WTC11 (cell line): Measurements from ENCODE around the gene ICA1.

Source experiments
- ATF2 ChIP-seq: sonication (generic); formaldehyde crosslinking; IDR thresholded peaks from 2 replicates; pipeline ENCODE4 v1.8.1; 2022; ENCODE audit warnings: low read depth, missing genetic modification reagents, borderline replicate concordance
- ATF6 ChIP-seq: sonication (generic); formaldehyde crosslinking; IDR thresholded peaks from 2 replicates; pipeline ENCODE4 v1.8.1; 2023; ENCODE audit warnings: mild to moderate bottlenecking, missing genetic modification reagents
- CBFB ChIP-seq: sonication (generic); formaldehyde crosslinking; IDR thresholded peaks from 2 replicates; pipeline ENCODE4 v1.8.1; 2022; ENCODE audit warnings: mild to moderate bottlenecking, low read depth, missing genetic modification reagents
- CTCF ChIP-seq: fragments of 200-600 bp; IDR thresholded peaks from 2 replicates; pipeline ENCODE4 v1.8.0; 2022; ENCODE audit warnings: antibody characterized with exemption
- ELF4 ChIP-seq: sonication (generic); formaldehyde crosslinking; IDR thresholded peaks from 2 replicates; pipeline ENCODE4 v1.8.1; 2022; ENCODE audit warnings: low read depth, mild to moderate bottlenecking, moderate library complexity, missing genetic modification reagents
- GABPB1 ChIP-seq: sonication (generic); formaldehyde crosslinking; IDR thresholded peaks from 2 replicates; pipeline ENCODE4 v1.8.1; 2023; ENCODE audit warnings: mild to moderate bottlenecking, missing genetic modification reagents
- GRHL2 ChIP-seq: fragments of 250-450 bp; sonication (Bioruptor Pico); IDR thresholded peaks from 2 replicates; pipeline ENCODE4 v1.8.0; 2022; ENCODE audit warnings: mild to moderate bottlenecking, moderate library complexity; ENCODE audit not compliant: insufficient replicate concordance, severe bottlenecking
- JAZF1 ChIP-seq: fragments of 250-450 bp; sonication (Bioruptor Pico); IDR thresholded peaks from 2 replicates; pipeline ENCODE4 v1.9.0; 2021; ENCODE audit warnings: moderate library complexity, mild to moderate bottlenecking, inconsistent platforms
- JUN ChIP-seq: sonication (generic); formaldehyde crosslinking; IDR thresholded peaks from 2 replicates; pipeline ENCODE4 v1.8.0; 2023; ENCODE audit warnings: mild to moderate bottlenecking, missing genetic modification reagents
- MAX ChIP-seq: sonication (generic); formaldehyde crosslinking; IDR thresholded peaks from 2 replicates; pipeline ENCODE4 v1.8.0; 2022; ENCODE audit warnings: mild to moderate bottlenecking, missing genetic modification reagents
- SP1 ChIP-seq: sonication (generic); formaldehyde crosslinking; conservative IDR thresholded peaks from 2 replicates; pipeline ENCODE4 v1.8.1; 2022; ENCODE audit warnings: missing genetic modification reagents
- ZNF121 ChIP-seq: sonication (generic); formaldehyde crosslinking; IDR thresholded peaks from 2 replicates; pipeline ENCODE4 v1.8.0; 2023; ENCODE audit warnings: missing genetic modification reagents
- ZNF219 ChIP-seq: sonication (generic); formaldehyde crosslinking; IDR thresholded peaks from 2 replicates; pipeline ENCODE4 v1.8.0; 2023; ENCODE audit warnings: missing genetic modification reagents, mild to moderate bottlenecking, borderline replicate concordance
- ZNF532 ChIP-seq: fragments of 250-450 bp; sonication (Bioruptor Pico); IDR thresholded peaks from 2 replicates; pipeline ENCODE4 v1.9.0; 2021; ENCODE audit warnings: mild to moderate bottlenecking, borderline replicate concordance

- no peak for TF ChIP-seq JAZF1 (CRISPR knock-in tag)
- TF ChIP-seq ZNF121 (CRISPR knock-in tag), result no peak
- no peak for TF ChIP-seq JUN (CRISPR knock-in tag)
- TF ChIP-seq CTCF, result no peak
- no peak for TF ChIP-seq CBFB (CRISPR knock-in tag)
- no peak for TF ChIP-seq ATF6
- no peak for TF ChIP-seq MAX
- no peak for TF ChIP-seq GABPB1 (CRISPR knock-in tag)
- no peak for TF ChIP-seq ATF2 (CRISPR knock-in tag)
- TF ChIP-seq ZNF532, result no peak
- no peak for TF ChIP-seq SP1 (CRISPR knock-in tag)
- TF ChIP-seq ZNF219 (CRISPR knock-in tag), result no peak
- TF ChIP-seq ELF4 (CRISPR knock-in tag), result no peak
- TF ChIP-seq GRHL2 (CRISPR knock-in tag), result no peak
These were observed 132.7 kb downstream of the ICA1 start for GRCh38 chr7:8129318-8129659.
